Ishikawa (cell line): ENCODE measurements around the gene DAGLA.
A peak's percentile ranks its signal among the peaks of the same experiment; 100 is the strongest.

Source experiments
- CEBPB ChIP-seq: IDR thresholded peaks from 2 replicates; pipeline ENCODE4 v1.6.1; 2012
- CREB1 ChIP-seq: IDR thresholded peaks from 2 replicates; pipeline ENCODE4 v1.6.1; 2012; ENCODE audit warnings: low read depth
- EGR1 ChIP-seq: IDR thresholded peaks from 2 replicates; pipeline ENCODE4 v1.6.1; 2012
- EP300 ChIP-seq: IDR thresholded peaks from 2 replicates; pipeline ENCODE4 v1.6.1; 2012; ENCODE audit warnings: borderline replicate concordance
- FOXM1 ChIP-seq: IDR thresholded peaks from 2 replicates; pipeline ENCODE4 v1.6.1; 2012; ENCODE audit warnings: low read depth, borderline replicate concordance
- NFIC ChIP-seq: IDR thresholded peaks from 2 replicates; pipeline ENCODE4 v1.6.1; 2012
- RAD21 ChIP-seq: IDR thresholded peaks from 2 replicates; pipeline ENCODE4 v1.6.1; 2012; ENCODE audit warnings: low read depth
- TAF1 ChIP-seq: IDR thresholded peaks from 2 replicates; pipeline ENCODE4 v1.6.1; 2012; ENCODE audit warnings: low read depth, mild to moderate bottlenecking
- TCF12 ChIP-seq: IDR thresholded peaks from 2 replicates; pipeline ENCODE4 v1.6.1; 2012; ENCODE audit warnings: low read depth
- TEAD4 ChIP-seq: IDR thresholded peaks from 2 replicates; pipeline ENCODE4 v1.6.1; 2012
- YY1 ChIP-seq: IDR thresholded peaks from 2 replicates; pipeline ENCODE4 v1.6.1; 2012; ENCODE audit warnings: low read depth
- ZBTB7A ChIP-seq: IDR thresholded peaks from 2 replicates; pipeline ENCODE4 v1.6.1; 2012; ENCODE audit warnings: low read depth
- TF ChIP-seq, protein P1 (sequence below): IDR thresholded peaks from 2 replicates; pipeline ENCODE4 v1.6.1; 2012
- TF ChIP-seq, protein P2 (sequence below): IDR thresholded peaks from 2 replicates; pipeline ENCODE4 v1.6.1; 2012; ENCODE audit warnings: low read depth, mild to moderate bottlenecking
- TF ChIP-seq, protein P3 (sequence below): IDR thresholded peaks from 2 replicates; pipeline ENCODE4 v1.6.1; 2012

The DAGLA gene

DNA sequence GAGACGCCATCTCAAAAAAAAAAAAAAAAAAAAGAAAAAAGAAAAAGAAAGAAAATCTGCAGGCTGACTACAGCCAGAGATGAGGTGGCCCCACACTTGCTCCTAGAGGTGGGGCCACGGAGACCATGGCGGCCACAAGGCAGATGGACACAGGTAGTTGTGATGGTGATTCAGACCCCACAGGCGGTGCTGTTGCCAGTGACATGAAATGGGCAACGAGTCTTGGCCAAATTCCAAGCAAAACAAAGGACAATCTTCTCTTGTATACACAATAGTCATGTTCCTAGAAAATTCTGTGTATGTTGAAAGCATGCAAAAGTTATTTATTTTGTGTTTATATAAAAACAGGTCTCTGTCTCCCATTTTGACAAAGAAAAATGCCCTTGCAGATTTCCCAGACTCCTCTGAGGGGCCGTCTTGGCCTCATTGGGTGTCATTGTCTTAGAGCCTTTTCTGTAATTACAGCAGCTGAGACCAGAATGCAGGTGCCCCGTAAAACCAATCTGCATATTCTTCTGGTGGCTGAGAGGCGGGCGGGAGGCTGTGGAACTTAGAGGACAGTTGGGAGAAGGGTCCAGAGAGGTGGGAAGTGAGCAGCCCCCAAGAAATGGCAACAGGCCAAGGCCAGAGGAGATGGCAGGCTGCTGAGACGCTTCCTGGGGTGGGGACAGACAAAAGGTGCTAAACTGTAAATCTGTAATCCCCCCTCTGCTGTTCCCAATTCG, 22.5 kb upstream of the DAGLA start:
- TF ChIP-seq YY1 (no peak), NFIC (0 out of 2 replicates have a peak, but pooled peaks have one; percentile 16)

DNA sequence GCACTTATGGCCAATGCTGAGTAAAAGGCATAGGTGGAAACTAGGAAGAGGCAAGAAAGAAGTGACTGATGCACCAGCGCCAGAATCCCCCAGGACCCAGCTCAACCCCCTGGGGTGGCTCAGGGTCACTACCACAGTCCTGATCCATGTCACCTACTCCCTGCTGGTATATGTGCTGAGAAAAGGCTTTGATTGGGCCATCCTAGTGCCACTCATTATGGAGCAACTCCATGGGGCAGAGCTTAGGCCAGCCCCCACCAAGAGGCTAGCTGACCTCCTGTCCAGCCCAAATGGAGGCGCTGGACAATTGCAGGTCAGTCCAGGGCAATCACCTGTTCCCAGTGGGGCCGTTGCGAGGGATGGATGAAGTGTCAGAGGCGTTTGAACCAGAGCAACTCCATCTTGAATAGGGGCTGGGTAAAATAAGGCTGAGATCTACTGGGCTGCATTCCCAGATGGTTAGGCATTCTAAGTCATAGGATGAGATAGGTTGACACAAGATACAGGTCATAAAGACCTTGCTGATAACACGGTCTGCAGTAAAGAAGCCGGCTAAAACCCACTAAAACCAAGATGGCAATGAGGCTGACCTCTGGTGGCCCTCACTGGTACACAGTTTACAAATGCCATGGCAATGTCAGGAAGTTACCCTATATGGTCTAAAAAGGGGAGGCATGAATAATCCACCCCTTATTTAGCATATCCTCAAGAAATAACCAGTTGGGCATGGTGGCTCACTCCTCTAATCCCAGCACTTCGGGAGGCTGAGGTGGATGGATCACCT, 20.6 kb upstream of the DAGLA start:
- TF ChIP-seq FOXM1 (no peak), RAD21 (no peak), TAF1 (no peak)
- TF ChIP-seq, protein P1, sequence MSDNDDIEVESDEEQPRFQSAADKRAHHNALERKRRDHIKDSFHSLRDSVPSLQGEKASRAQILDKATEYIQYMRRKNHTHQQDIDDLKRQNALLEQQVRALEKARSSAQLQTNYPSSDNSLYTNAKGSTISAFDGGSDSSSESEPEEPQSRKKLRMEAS: no peak
- TF ChIP-seq, protein P2, sequence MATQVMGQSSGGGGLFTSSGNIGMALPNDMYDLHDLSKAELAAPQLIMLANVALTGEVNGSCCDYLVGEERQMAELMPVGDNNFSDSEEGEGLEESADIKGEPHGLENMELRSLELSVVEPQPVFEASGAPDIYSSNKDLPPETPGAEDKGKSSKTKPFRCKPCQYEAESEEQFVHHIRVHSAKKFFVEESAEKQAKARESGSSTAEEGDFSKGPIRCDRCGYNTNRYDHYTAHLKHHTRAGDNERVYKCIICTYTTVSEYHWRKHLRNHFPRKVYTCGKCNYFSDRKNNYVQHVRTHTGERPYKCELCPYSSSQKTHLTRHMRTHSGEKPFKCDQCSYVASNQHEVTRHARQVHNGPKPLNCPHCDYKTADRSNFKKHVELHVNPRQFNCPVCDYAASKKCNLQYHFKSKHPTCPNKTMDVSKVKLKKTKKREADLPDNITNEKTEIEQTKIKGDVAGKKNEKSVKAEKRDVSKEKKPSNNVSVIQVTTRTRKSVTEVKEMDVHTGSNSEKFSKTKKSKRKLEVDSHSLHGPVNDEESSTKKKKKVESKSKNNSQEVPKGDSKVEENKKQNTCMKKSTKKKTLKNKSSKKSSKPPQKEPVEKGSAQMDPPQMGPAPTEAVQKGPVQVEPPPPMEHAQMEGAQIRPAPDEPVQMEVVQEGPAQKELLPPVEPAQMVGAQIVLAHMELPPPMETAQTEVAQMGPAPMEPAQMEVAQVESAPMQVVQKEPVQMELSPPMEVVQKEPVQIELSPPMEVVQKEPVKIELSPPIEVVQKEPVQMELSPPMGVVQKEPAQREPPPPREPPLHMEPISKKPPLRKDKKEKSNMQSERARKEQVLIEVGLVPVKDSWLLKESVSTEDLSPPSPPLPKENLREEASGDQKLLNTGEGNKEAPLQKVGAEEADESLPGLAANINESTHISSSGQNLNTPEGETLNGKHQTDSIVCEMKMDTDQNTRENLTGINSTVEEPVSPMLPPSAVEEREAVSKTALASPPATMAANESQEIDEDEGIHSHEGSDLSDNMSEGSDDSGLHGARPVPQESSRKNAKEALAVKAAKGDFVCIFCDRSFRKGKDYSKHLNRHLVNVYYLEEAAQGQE: no peak

DNA sequence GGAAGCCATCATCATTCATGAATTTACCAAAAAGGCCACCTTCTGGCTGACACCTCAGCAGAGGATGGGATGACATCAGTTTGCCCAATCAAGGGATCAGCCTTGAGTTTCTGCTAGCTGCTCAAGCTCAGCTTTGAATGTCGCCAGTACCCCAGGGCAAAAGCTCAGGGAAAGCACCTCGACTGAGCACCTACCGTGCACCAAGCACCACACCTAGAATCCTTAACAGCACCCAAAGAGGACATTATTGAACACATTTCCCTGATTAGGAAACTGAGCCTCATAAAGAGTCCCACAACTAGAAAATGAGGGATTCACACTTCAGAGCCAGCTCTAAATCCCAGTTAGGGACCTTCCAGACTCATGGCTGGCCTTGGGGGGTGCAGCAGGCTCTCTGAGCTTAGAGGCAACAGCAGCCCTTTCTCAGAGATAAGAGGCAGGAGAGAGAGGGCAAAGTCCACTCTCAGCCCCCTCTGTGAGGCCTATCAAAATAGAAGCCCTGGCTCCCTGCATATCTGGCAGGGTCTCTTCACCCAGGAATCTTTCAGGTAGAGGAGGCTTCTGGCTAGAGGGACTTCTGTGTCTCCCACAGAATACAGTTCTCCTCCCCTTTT, 13.4 kb upstream of the DAGLA start:
- no peak for TF ChIP-seq CREB1
- no peak for TF ChIP-seq NFIC
- TF ChIP-seq EP300: no peak
- TF ChIP-seq, protein P3, sequence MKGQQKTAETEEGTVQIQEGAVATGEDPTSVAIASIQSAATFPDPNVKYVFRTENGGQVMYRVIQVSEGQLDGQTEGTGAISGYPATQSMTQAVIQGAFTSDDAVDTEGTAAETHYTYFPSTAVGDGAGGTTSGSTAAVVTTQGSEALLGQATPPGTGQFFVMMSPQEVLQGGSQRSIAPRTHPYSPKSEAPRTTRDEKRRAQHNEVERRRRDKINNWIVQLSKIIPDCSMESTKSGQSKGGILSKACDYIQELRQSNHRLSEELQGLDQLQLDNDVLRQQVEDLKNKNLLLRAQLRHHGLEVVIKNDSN: no peak
- no peak for TF ChIP-seq EGR1
- TF ChIP-seq, protein P2: no peak
- no peak for TF ChIP-seq TAF1
- no peak for TF ChIP-seq CEBPB
- TF ChIP-seq, protein P1: no peak
- TF ChIP-seq TCF12: no peak
- no peak for TF ChIP-seq ZBTB7A
- no peak for TF ChIP-seq RAD21
- TF ChIP-seq FOXM1: no peak
- no peak for TF ChIP-seq YY1
- TF ChIP-seq TEAD4: no peak

DNA sequence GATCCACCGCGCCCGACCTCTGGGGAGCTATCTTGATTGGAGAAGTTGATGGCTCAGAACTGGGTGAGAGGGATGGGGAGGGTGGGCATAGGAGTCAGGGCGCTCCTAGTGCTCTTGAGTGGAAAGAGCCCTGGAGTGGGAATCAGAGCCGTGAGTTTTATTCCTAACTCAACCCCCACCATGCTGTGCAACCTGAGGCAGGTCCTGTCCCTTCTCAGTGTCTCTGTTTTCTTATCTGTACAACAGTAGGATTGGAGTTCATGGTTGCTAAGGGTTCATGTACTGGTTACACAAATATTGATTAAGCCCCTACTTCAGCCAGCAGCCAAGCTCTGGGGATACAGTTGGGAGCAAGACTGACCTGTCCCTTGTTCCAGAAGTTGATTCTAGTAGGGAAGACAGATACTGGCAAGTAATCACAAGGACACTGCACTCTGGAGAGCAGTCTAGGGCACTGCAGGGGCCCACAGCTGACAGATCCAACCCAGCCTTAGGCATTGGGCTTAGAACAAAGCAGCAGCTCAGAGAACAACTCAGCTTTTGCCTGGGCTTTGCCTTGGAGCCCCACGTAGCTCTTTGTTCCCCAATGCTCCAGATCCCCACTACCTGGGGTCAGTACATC, 12.4 kb upstream of the DAGLA start:
- TF ChIP-seq, protein P2: no peak
- TF ChIP-seq CEBPB (no peak), CREB1 (no peak), FOXM1 (no peak), NFIC (no peak), TEAD4 (no peak), EGR1 (no peak), ZBTB7A (no peak), EP300 (no peak), YY1 (no peak), TCF12 (no peak), RAD21 (no peak)
- TF ChIP-seq, protein P3: no peak
- TF ChIP-seq, protein P1: no peak
